GM12873 (cell line): Measurements from ENCODE around the gene PLS1.

ENCODE experiments used
- TF ChIP-seq, protein P1 (sequence below): IDR thresholded peaks from 2 replicates; pipeline ENCODE4 v1.5.1; 2012; ENCODE audit warnings: low read depth, mild to moderate bottlenecking, moderate library complexity, low read length, control low read depth; ENCODE audit not compliant: insufficient read depth; ENCODE audit errors: missing control alignments

Gene PLS1

GRCh38 chr3:142595951-142596725 is at the start of gene PLS1:
PLS1 (plus strand) TSS chr3:142596393; CDS start chr3:142664238, 67,845 bp downstream.
- TF ChIP-seq, protein P1, sequence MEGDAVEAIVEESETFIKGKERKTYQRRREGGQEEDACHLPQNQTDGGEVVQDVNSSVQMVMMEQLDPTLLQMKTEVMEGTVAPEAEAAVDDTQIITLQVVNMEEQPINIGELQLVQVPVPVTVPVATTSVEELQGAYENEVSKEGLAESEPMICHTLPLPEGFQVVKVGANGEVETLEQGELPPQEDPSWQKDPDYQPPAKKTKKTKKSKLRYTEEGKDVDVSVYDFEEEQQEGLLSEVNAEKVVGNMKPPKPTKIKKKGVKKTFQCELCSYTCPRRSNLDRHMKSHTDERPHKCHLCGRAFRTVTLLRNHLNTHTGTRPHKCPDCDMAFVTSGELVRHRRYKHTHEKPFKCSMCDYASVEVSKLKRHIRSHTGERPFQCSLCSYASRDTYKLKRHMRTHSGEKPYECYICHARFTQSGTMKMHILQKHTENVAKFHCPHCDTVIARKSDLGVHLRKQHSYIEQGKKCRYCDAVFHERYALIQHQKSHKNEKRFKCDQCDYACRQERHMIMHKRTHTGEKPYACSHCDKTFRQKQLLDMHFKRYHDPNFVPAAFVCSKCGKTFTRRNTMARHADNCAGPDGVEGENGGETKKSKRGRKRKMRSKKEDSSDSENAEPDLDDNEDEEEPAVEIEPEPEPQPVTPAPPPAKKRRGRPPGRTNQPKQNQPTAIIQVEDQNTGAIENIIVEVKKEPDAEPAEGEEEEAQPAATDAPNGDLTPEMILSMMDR: no peak

GRCh38 chr3:142549986-142550385 is 46.2 kb upstream of the PLS1 start:
- TF ChIP-seq, protein P1: no peak

GRCh38 chr3:142553741-142554140 is 42.5 kb upstream of the PLS1 start:
- TF ChIP-seq, protein P1: no peak

DNA sequence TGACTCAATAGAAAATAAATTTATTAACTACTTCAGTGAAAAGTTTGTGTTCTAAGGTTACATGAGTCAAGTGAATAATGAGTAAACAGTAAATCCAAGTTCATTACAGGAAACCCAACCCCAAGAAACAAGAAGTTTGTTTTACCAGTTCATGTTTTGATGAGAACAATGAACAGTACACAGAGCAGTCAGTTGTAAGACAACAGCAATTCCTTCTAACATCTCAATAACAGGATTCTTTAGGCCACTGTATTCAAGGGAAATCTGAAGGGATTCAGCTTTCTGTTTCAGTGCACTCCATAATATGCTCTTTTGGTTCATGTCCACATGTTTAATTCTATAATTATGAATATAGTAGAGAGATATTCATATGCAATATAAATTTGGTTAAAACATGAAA is 36.1 kb upstream of the PLS1 start:
- TF ChIP-seq, protein P1: no peak

- TF ChIP-seq, protein P1: no peak
Measured at GRCh38 chr3:142563496-142563997, 32.6 kb upstream of the PLS1 start.

DNA sequence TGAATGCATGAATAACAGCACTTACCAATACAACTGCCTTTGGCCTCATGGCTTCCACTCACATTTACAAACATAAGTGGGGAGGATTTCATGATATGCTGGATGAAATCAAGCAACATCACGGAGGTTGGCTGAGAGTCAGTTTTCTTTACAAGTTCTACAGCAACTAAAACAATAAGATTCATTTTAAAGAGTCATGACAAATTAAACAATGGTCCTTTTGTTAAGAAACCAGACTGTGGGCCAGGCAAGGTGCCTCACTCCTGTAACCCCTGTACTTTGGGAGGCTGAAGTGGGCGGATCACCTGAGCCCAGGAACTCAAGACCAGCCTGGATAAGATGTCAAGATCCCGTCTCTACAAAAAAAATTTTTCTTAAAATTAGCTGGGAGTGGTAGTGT is 30.1 kb upstream of the PLS1 start:
- TF ChIP-seq, protein P1: no peak

GRCh38 chr3:142568393-142569017 is 27.7 kb upstream of the PLS1 start:
- TF ChIP-seq, protein P1: no peak
